ENCODE data around the gene EBLN2.
A peak's percentile ranks its signal among the peaks of the same experiment; 100 is the strongest.
"Not testable (repeated sequence)": the region's sequence is repeated elsewhere in the genome, so short reads cannot be mapped to it uniquely, and the experiment has no call there.

The EBLN2 gene

GRCh38 chr3:73060302-73060723, 1.1 kb upstream of the EBLN2 start:
- DNase-seq (ENCODE audit: low read depth in 2 of 3, low spot score in 1 of 3) = no peak

GRCh38 chr3:73066243-73066642, 4.8 kb downstream of the EBLN2 start:
- DNase-seq (ENCODE audit: low read depth in 2 of 3, low spot score in 1 of 3) = not testable (repeated sequence)

- DNase-seq (ENCODE audit: low read depth in 2 of 3, low spot score in 1 of 3) = no peak
Measured at GRCh38 chr3:73068419-73068818, 7.0 kb downstream of the EBLN2 start.

GRCh38 chr3:73069187-73069586, 7.7 kb downstream of the EBLN2 start:
- DNase-seq (ENCODE audit: low read depth in 2 of 3, low spot score in 1 of 3) = no peak

- no peak for DNase-seq (ENCODE audit: low read depth in 2 of 3, low spot score in 1 of 3)
Measured at GRCh38 chr3:73069775-73070444, 8.5 kb downstream of the EBLN2 start.

GRCh38 chr3:73070675-73071575, 9.5 kb downstream of the EBLN2 start:
- no peak for DNase-seq (ENCODE audit: low read depth in 2 of 3, low spot score in 1 of 3)

GRCh38 chr3:73071952-73072351, 10.5 kb downstream of the EBLN2 start:
- no peak for DNase-seq (ENCODE audit: low read depth in 2 of 3, low spot score in 1 of 3)

- DNase-seq (ENCODE audit: low read depth in 2 of 3, low spot score in 1 of 3) = no peak
Measured at GRCh38 chr3:73072634-73073033, 11.2 kb downstream of the EBLN2 start.

- DNase-seq (ENCODE audit: low read depth in 2 of 3, low spot score in 1 of 3) = no peak
Measured at GRCh38 chr3:73073091-73073707, 11.7 kb downstream of the EBLN2 start.

- no peak for DNase-seq (ENCODE audit: low read depth in 2 of 3, low spot score in 1 of 3)
Measured at GRCh38 chr3:73074781-73075180, 13.3 kb downstream of the EBLN2 start.

- peak in 1 of 3 donors; percentile 15 for DNase-seq (ENCODE audit: low read depth in 2 of 3, low spot score in 1 of 3)
Measured at GRCh38 chr3:73080216-73080966, 18.9 kb downstream of the EBLN2 start.

- DNase-seq (ENCODE audit: low read depth in 2 of 3, low spot score in 1 of 3) = no peak
Measured at GRCh38 chr3:73081140-73081539, 19.7 kb downstream of the EBLN2 start.

GRCh38 chr3:73084170-73084569, 22.7 kb downstream of the EBLN2 start:
- no peak for DNase-seq (ENCODE audit: low read depth in 2 of 3, low spot score in 1 of 3)

- peak; percentile 8 to 57 (median 33) for DNase-seq (ENCODE audit: low read depth in 2 of 3, low spot score in 1 of 3)
Measured at GRCh38 chr3:73086071-73086494, 24.6 kb downstream of the EBLN2 start.

GRCh38 chr3:73094129-73094528, 32.7 kb downstream of the EBLN2 start:
- DNase-seq (ENCODE audit: low read depth in 2 of 3, low spot score in 1 of 3) = no peak

GRCh38 chr3:73094951-73095350, 33.5 kb downstream of the EBLN2 start:
- DNase-seq (ENCODE audit: low read depth in 2 of 3, low spot score in 1 of 3) = no peak

GRCh38 chr3:73096169-73096568, 34.7 kb downstream of the EBLN2 start:
- DNase-seq (ENCODE audit: low read depth in 2 of 3, low spot score in 1 of 3) = no peak

GRCh38 chr3:73098026-73098425, 36.6 kb downstream of the EBLN2 start:
- DNase-seq (ENCODE audit: low read depth in 2 of 3, low spot score in 1 of 3) = no peak

GRCh38 chr3:73098873-73099272, 37.4 kb downstream of the EBLN2 start:
- DNase-seq (ENCODE audit: low read depth in 2 of 3, low spot score in 1 of 3) = no peak

GRCh38 chr3:73100741-73101559, 39.5 kb downstream of the EBLN2 start:
- DNase-seq (ENCODE audit: low read depth in 2 of 3, low spot score in 1 of 3) = peak; percentile 62 to 88 (median 71)
